Ovary (tissue), 9 donors: ENCODE measurements around the gene SETDB1. TPM values are rescaled to one million over a fixed set of nuclear protein-coding genes. Genes with fewer than 3 reads are reported as not detected.
A peak's percentile ranks its signal among the peaks of the same experiment; 100 is the strongest.

Experiments used
- DNase-seq, 5 donors: peaks; one replicate each; pipeline ENCODE4 v3.0.0-alpha.2; 2019 to 2020
- H3K27ac ChIP-seq, 2 donors: fragments of 200-600 bp; one replicate each; pipeline versions ENCODE4 v1.5.1 to v1.8.0; 2019 to 2022
- H3K27me3 ChIP-seq: fragments of 200-600 bp; one replicate; pipeline ENCODE4 v1.8.0; 2022
- H3K36me3 ChIP-seq: fragments of 200-600 bp; sonication (generic); one replicate; pipeline ENCODE4 v1.5.1; 2019
- H3K4me1 ChIP-seq: one replicate; pipeline ENCODE4 v1.8.1; 2013; ENCODE audit warnings: mild to moderate bottlenecking, moderate library complexity; ENCODE audit not compliant: insufficient read depth
- H3K4me3 ChIP-seq: fragments of 200-600 bp; sonication (generic); one replicate; pipeline ENCODE4 v1.5.1; 2017
- H3K9me3 ChIP-seq, 2 donors: fragments of 200-600 bp in 1 of 2; sonication (generic) in 1 of 2; one replicate each; pipeline versions ENCODE4 v1.5.1 to v1.8.1; 2013 to 2019; ENCODE audit warnings: mild to moderate bottlenecking in 1 of 2, moderate library complexity in 1 of 2
- EP300 ChIP-seq: sonication (generic); formaldehyde crosslinking; IDR thresholded peaks from one replicate; pipeline ENCODE4 v1.6.1; 2017; ENCODE audit warnings: antibody characterized with exemption
- POLR2A ChIP-seq: fragments of 450-650 bp; IDR thresholded peaks from one replicate; pipeline ENCODE4 v1.6.1; 2017; ENCODE audit warnings: antibody characterized with exemption, mild to moderate bottlenecking, moderate library complexity
- WGBS, 3 donors: extraction: QIAGEN DNeasy Blood & Tissue Kit in 1 of 3; methylation state at CpG; one replicate each; pipeline versions ENCODE4 v1.1.5 to v1.1.7; 2013 to 2017; 5-methylcytosine and 5-hydroxymethylcytosine counted together
- intact Hi-C, 4 donors: fragments of 100-400 bp; cut with DNase I; formaldehyde crosslinking; loops; one replicate each; pipeline versions ENCODE4 v1.11.0 to v1.15.1; 2022 to 2023
- polyA plus RNA-seq, 2 donors: library from polyadenylated mRNA; stranded (reverse); fragments of 200-250 nt in 1 of 2; fragments of 350-450 nt in 1 of 2; fragmentation: Illumina TruSeq in 1 of 2; extraction: RNeasy Lipid Tissue Mini Kit (QIAGEN cat#74804) in 1 of 2; gene quantifications; one replicate each; pipeline ENCODE4 v1.2.3, GENCODE V29; 2013 to 2014
- total RNA-seq, 7 donors: library from RNA; depleted of rRNA in 2 of 7; stranded (reverse); fragments of >200 nt in 2 of 7; fragmentation: NEBNext Ultra II Directional in 3 of 7; extraction: Animal tissue kit (Norgen Biotek cat#: 25700) in 3 of 7; gene quantifications; one replicate each; pipeline versions ENCODE4 v1.1.0 to v1.2.4, GENCODE V29; 2016 to 2023
- TF ChIP-seq, protein P1 (sequence below), 3 donors: fragments of 450-650 bp in 2 of 3; fragments of 200-600 bp in 1 of 3; IDR thresholded peaks; one replicate each; pipeline versions ENCODE4 v1.5.1 to v1.8.0; 2016 to 2022; ENCODE audit warnings: antibody characterized with exemption in 3 of 3, mild to moderate bottlenecking in 1 of 3
- donor health status: DM: no; HTN: no; CAD: no; lungs with moderate emphysema.
- donor health status: DM: no; HTN: no; CAD: no.
- donor health status: Bipolar disorder and iron deficiency.
- donor health status: DM: yes; HTN: yes; CAD: no.
- donor health status: DM: no; HTN: no; CAD: no.
- donor health status: DM: yes; HTN: yes; CAD: no.

SETDB1 gene
- total and polyA plus RNA-seq, 9 donors, result 21.9 to 49.4 (median 40.9) TPM

DNA sequence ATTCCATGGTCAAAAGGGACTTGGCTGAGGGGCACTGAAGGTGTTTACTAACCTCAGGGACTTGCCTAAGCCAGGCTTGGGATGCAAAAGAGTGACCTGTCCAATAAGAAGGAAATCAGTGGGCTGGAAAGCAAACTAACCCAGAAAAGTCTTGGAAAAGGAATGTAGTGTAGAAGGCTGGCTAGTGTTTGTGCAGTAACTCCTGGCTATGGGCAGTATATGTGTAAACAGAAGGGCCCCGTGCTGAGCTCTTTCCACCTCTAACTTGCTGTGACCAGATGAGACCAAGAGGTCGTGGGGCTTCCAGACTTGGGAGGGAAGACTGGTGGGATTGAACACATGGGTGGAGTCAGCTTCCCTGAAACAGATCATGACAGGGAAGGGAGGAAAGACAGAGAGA, 76.4 kb downstream of the SETDB1 start:
- intact Hi-C loops, result no loop called here
- no peaks in the 10 kb centered on the region for H3K9me3 ChIP-seq
- H3K4me1 ChIP-seq, result peaks cover 9% of the 10 kb centered on the region
- no peak for TF ChIP-seq EP300
- TF ChIP-seq POLR2A, result no peak
- TF ChIP-seq, protein P1, sequence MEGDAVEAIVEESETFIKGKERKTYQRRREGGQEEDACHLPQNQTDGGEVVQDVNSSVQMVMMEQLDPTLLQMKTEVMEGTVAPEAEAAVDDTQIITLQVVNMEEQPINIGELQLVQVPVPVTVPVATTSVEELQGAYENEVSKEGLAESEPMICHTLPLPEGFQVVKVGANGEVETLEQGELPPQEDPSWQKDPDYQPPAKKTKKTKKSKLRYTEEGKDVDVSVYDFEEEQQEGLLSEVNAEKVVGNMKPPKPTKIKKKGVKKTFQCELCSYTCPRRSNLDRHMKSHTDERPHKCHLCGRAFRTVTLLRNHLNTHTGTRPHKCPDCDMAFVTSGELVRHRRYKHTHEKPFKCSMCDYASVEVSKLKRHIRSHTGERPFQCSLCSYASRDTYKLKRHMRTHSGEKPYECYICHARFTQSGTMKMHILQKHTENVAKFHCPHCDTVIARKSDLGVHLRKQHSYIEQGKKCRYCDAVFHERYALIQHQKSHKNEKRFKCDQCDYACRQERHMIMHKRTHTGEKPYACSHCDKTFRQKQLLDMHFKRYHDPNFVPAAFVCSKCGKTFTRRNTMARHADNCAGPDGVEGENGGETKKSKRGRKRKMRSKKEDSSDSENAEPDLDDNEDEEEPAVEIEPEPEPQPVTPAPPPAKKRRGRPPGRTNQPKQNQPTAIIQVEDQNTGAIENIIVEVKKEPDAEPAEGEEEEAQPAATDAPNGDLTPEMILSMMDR (IDR thresholded peaks at IDR 0.05), result no peak
- no peak overlapping the region for H3K27ac ChIP-seq
- H3K36me3 ChIP-seq, result no peaks in the 10 kb centered on the region
- DNase-seq, result no peak
- 28 to 41% (median 34%) methylated on average over 2 of the region's 2 CpGs for WGBS, 3 donors
- H3K4me3 ChIP-seq, result no peak overlapping the region
- no peaks in the 10 kb centered on the region for H3K27me3 ChIP-seq

DNA sequence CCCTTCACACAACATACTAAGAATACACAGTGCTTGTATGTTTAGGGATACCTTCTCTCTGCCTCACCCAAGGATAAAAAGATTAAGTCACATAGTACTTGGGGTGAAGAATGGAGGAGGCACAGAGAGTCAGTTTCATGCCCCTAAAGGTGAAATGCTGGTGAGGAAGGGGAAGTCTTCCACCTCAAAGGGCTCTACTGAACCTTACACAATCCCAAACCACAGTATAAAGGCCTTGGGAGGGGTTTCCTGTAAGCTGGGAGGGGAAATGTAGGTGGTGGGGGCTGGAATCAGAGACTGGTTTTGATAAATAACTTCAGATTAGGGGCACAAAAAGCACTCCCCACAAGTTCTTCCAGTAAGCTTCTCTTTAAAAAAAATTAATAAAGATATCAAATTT, 77.0 kb downstream of the SETDB1 start:
- H3K4me3 ChIP-seq, result no peak overlapping the region

DNA sequence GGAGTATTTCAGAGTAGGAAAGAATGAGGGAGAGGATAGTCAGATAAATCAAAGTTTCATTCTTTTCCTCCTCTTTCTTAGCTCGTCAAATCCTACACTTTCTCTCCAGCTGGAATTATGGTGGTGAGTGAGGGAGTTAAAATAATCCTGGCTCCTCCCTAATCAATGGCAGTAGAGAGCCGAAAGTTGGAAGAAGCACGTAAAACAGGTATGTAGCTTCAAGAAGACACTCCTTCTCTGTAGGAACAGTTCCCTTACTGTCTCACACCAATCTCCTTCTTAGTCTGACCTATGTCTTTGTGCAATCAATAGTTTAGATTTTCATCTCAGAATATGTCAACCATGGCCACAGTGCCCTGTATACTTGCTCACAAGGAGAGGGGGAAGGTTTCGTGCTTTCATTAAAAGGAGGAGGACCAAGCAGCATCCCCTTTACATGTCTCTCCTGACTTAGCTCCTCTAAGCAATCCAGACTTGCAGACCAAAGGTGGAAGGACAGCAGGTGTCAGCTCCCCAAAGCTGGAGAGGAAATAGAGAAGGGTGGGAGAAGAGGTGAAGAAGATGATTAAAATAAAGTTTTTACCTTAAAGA, 79.7 kb downstream of the SETDB1 start:
- Histone ChIP-seq H3K4me3 (peak overlapping the region; percentile 59), H3K27ac (peak overlapping the region; percentile 83 to 86), H3K9me3 (no peaks in the 10 kb centered on the region), H3K27me3 (no peaks in the 10 kb centered on the region), H3K4me1 (peaks cover 9% of the 10 kb centered on the region), H3K36me3 (no peaks in the 10 kb centered on the region)
- intact Hi-C loops, result no loop called here
- WGBS, 3 donors, result 3 to 6% (median 4%) methylated on average over 4 of the region's 4 CpGs
- TF ChIP-seq, protein P1 (IDR thresholded peaks at IDR 0.05), result no peak
- TF ChIP-seq POLR2A (no peak), EP300 (no peak)
- no peak for DNase-seq

More for the DNA sequence above, 77.0 kb downstream of the SETDB1 start:
- Histone ChIP-seq H3K27me3 (no peaks in the 10 kb centered on the region), H3K36me3 (no peaks in the 10 kb centered on the region), H3K4me1 (peaks cover 9% of the 10 kb centered on the region), H3K27ac (no peak overlapping the region), H3K9me3 (no peaks in the 10 kb centered on the region)
- TF ChIP-seq, protein P1 (IDR thresholded peaks at IDR 0.05), result no peak
- no peak for TF ChIP-seq POLR2A
- no peak for TF ChIP-seq EP300
- intact Hi-C loops, result no loop called here
- DNase-seq, result no peak

DNA sequence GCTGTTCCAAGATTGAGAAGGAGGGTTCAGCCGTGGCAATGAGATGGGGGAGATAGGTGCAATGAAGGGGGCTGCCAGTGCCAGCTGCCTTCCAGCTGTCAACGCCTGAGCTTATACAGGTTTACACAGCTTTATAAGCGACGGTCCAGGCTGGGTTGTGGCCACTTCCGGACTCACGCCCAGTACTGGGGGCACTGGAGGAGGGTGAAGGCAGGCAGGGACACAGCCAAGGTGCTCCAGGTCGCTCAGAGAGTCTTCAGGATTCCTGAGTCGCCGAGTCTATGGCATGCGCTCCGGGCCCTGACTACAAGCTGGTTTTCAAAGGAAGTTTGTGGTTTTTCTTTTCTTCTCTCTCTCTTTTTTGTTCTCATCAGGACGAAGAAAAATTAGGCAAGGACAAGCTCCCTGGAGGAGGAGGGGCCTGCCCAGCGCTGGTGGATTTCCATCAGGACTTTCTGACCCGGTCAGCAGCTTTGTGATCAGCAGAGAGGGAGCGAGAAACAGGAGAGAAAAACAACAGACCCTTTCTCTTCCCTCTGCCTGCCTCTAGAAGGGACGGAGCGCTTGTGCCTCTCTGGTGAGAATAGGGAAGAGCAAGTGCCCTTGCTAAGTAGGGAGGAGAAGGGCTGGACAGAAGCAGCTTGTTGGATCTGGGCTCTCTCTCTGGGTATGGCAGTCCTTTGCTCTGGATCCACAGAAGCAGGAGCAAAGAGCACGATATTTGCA, 80.3 kb downstream of the SETDB1 start, which contains the start of gene MINDY1:
Gene MINDY1, minus strand, starts transcription at position 576 of the 726 bp plus-strand sequence. CDS start 4,285 bp downstream, outside the sequence.
- TF ChIP-seq, protein P1 (IDR thresholded peaks at IDR 0.05), result peak in 2 of 3 donors; percentile 60 to 74
- peak; percentile 59 for TF ChIP-seq POLR2A
- TF ChIP-seq EP300, result no peak
- peak; percentile 63 to 78 (median 66) for DNase-seq
- H3K4me3 ChIP-seq, result peak within 1 kb of the TSS; percentile 74
- 0 to 1% (median 0%) methylated on average over 18 of the region's 18 CpGs for WGBS, 3 donors
- peak within 1 kb of the TSS; percentile 83 to 86 for H3K27ac ChIP-seq
- intact Hi-C loops, result no loop called here
- no peaks in the 10 kb centered on the region for H3K27me3 ChIP-seq
- no peaks in the 10 kb centered on the region for H3K36me3 ChIP-seq
- H3K4me1 ChIP-seq, result peaks cover 9% of the 10 kb centered on the region
- H3K9me3 ChIP-seq, result no peaks in the 10 kb centered on the region
